GM13977 (cell line): Measurements from ENCODE around the gene MTA2.
"Not testable (repeated sequence)": the region's sequence is repeated elsewhere in the genome, so short reads cannot be mapped to it uniquely, and the experiment has no call there.

ENCODE experiments used
- DNase-seq: peaks from one replicate; pipeline ENCODE4 v3.0.0; 2012; ENCODE audit warnings: low spot score
- in situ Hi-C: fragments of 300-500 bp; cut with MboI; formaldehyde crosslinking; loops from one replicate; pipeline ENCODE4 v1.12.0; 2022; ENCODE audit warnings: low sequenced_read_pairs, low pct_unique_long_range_greater_than_20kb, mixed read lengths, inconsistent platforms; ENCODE audit not compliant: unreplicated experiment
- TF ChIP-seq, protein P1 (sequence below): IDR thresholded peaks from 2 replicates; pipeline ENCODE4 v1.5.1; 2012; ENCODE audit warnings: mild to moderate bottlenecking, control low read depth; ENCODE audit not compliant: insufficient read depth; ENCODE audit errors: extremely low read depth, missing control alignments

MTA2 gene

GRCh38 chr11:62601372-62602140, at the start of gene MTA2:
TSS of gene MTA2 (minus strand) at chr11:62601865. CDS start at chr11:62601450, 415 bp downstream.
- in situ Hi-C loops, result no loop called here
- TF ChIP-seq, protein P1, sequence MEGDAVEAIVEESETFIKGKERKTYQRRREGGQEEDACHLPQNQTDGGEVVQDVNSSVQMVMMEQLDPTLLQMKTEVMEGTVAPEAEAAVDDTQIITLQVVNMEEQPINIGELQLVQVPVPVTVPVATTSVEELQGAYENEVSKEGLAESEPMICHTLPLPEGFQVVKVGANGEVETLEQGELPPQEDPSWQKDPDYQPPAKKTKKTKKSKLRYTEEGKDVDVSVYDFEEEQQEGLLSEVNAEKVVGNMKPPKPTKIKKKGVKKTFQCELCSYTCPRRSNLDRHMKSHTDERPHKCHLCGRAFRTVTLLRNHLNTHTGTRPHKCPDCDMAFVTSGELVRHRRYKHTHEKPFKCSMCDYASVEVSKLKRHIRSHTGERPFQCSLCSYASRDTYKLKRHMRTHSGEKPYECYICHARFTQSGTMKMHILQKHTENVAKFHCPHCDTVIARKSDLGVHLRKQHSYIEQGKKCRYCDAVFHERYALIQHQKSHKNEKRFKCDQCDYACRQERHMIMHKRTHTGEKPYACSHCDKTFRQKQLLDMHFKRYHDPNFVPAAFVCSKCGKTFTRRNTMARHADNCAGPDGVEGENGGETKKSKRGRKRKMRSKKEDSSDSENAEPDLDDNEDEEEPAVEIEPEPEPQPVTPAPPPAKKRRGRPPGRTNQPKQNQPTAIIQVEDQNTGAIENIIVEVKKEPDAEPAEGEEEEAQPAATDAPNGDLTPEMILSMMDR, result peak; percentile 21
- DNase-seq, result peak; percentile 99

DNA sequence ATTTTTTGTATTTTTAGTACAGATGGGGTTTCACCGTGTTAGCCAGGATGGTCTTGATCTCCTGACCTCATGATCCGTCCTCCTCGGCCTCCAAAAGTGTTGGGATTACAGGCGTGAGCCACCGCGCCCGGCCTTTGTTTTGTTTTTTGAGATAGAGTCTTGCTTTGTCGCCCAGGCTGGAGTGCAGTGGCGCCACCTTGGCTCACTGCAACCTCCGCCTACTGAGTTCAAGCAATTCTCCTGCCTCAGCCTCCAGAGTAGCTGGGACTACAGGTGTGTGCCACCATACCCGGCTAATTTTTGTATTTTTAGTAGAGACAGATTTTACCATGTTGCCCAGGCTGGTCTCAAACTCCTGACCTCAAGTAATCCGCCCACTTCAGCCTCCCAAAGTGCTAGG, 48.6 kb upstream of the MTA2 start:
- in situ Hi-C loops, DNase-seq: not testable (repeated sequence)

DNA sequence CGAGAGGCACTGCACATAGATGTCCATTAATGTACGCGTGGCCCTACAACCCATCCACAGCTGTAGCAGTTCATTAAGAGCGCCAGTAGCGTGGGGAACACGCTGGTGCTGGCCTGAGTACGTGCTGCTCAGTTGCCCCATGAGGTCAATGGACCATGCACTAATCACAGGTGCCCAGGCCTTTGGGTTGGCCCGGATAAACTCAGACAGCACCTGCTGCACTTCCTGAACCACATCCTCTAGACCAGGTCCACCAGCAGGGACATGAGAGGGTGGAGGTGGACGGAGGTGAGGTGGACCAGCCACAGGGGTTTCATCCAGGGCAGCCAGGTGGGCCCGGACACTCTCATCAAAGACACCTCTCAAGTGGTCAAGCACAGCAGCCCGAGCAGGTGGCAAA, 47.8 kb upstream of the MTA2 start:
- DNase-seq, result no peak
- in situ Hi-C loops, result no loop called here
- TF ChIP-seq, protein P1, result no peak

GRCh38 chr11:62648967-62649364, 47.3 kb upstream of the MTA2 start:
- in situ Hi-C loops, result no loop called here

DNA sequence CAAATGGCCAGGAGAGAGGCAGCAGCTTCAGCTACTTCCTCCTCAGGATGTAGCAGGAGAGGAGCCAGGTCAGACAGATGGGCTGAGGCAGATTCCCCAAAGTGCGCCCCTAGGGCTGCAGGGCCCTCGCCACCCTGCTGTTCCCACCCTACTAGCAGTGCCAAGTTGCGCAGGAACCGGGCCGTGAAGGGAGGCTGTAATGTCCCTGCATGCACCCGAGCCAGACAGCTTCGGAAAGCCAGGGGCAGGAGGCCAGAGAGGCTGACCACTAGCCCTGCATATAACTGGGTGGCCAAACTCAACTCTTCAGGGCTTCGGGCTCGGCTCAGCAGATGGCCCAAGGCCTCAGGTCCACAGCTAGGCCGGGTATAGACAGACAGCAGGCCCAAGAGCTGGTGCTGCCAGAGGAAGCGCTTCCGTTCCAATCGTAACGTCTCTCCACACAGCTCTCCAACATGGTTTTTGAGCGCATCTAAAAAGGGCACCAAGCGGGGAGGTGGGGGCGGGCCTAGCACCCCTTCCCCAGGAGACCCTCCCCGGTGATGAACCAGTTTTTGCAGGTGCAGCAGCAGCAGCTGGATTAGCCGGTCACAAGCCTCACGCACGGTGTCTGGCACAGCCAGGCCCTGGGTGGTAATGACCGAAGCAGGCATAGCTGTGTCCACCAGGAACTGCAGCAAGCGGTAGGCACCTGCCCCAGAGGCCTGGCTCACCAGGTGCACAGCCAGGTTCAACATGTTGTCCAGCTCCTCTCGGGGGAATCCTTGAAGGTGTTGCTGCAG, 46.7 kb upstream of the MTA2 start:
- no peak for DNase-seq
- in situ Hi-C loops, result no loop called here
- TF ChIP-seq, protein P1, result no peak

More at GRCh38 chr11:62648967-62649364, 47.3 kb upstream of the MTA2 start:
- TF ChIP-seq, protein P1, result no peak
- no peak for DNase-seq

DNA sequence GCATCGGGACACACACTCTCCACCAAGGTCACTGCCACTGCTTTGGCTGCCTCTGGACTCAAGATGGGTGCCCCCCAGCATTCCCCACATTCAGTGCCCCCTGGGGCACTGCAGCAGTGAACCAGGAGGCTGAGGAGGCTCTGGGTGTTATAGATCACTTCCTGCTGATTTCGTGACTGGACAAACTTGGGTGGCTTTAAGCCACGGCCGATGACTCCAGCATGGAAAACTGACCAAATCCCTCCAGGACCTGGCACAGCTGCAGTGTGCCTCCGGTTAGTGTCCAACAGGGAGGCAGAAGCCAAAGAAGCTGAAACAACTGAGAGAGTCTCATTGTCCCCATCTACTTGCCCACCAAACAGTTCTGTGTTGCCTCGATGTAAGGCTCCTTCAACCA, 45.9 kb upstream of the MTA2 start:
- no peak for DNase-seq
- TF ChIP-seq, protein P1, result no peak
- in situ Hi-C loops, result no loop called here
